Endothelial cell of umbilical vein (primary cell): Measurements from ENCODE around the gene CDCP2.

ENCODE experiments used
- EZH2 ChIP-seq: IDR thresholded peaks from 2 replicates; pipeline ENCODE4 v1.6.1; 2012; ENCODE audit warnings: borderline replicate concordance, low read depth, mild to moderate bottlenecking, moderate library complexity, low read length, inconsistent platforms; ENCODE audit not compliant: severe bottlenecking
- FOS ChIP-seq: IDR thresholded peaks from 2 replicates; pipeline ENCODE4 v1.6.1; 2011; ENCODE audit warnings: mild to moderate bottlenecking, low read length, moderate library complexity, borderline replicate concordance; ENCODE audit not compliant: insufficient read depth
- GATA2 ChIP-seq: IDR thresholded peaks from 2 replicates; pipeline ENCODE4 v1.7.0; 2011; ENCODE audit warnings: low read depth, mild to moderate bottlenecking, moderate library complexity, mixed read lengths, low read length; ENCODE audit not compliant: insufficient read length, insufficient read depth
- JUN ChIP-seq: IDR thresholded peaks from 2 replicates; pipeline ENCODE4 v1.6.1; 2011; ENCODE audit warnings: borderline replicate concordance, low read depth; ENCODE audit not compliant: insufficient read length, insufficient read depth
- MYC ChIP-seq: IDR thresholded peaks from one replicate; pipeline ENCODE4 v1.6.1; 2011; ENCODE audit warnings: mild to moderate bottlenecking, low read depth, low read length
- POLR2A ChIP-seq: IDR thresholded peaks from 2 replicates; pipeline ENCODE4 v1.6.1; 2012; ENCODE audit warnings: low read depth, mild to moderate bottlenecking, control low read depth, low read length
- POLR2AphosphoS5 ChIP-seq: IDR thresholded peaks from 2 replicates; pipeline ENCODE4 v1.6.1; 2012; ENCODE audit warnings: low read depth, mild to moderate bottlenecking, control low read depth, low read length, moderate library complexity; ENCODE audit not compliant: insufficient read depth
- TF ChIP-seq, protein P1 (sequence below), 2 donors: IDR thresholded peaks; 1 replicate in 1 of 2; 2 replicates in 1 of 2; pipeline ENCODE4 v1.5.1; 2011; ENCODE audit warnings: low read length in 2 of 2, mild to moderate bottlenecking in 2 of 2, moderate library complexity in 2 of 2, control low read depth in 1 of 2, inconsistent platforms in 1 of 2, low read depth in 1 of 2; ENCODE audit not compliant: insufficient read depth in 1 of 2; ENCODE audit errors: extremely low read depth in 1 of 2
- TF ChIP-seq, protein P2 (sequence below): IDR thresholded peaks from 2 replicates; pipeline ENCODE4 v1.6.1; 2011; ENCODE audit not compliant: insufficient read depth, insufficient read length

DNA sequence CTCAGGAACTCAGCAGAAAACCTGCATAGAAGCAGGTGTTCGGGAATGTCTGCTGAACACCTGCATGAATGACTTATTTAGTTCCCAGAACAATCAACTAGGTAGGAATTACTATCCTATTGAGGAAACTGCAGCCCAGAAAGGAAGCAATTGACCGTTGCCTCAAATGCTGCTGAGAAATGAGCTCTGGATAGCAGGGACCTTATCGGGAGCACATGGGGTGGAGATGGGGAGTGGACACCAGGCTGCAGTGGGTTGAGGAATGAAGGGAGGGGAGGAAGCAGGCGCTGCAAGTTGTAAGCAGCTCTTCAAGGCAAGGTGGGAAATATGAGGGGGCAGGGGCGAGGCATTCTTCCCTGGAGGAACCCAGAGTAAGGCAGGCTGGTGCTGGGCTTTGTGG lies 10.8 kb upstream of the CDCP2 start:
- no peak for TF ChIP-seq POLR2AphosphoS5
- no peak for TF ChIP-seq POLR2A
- TF ChIP-seq, protein P1, sequence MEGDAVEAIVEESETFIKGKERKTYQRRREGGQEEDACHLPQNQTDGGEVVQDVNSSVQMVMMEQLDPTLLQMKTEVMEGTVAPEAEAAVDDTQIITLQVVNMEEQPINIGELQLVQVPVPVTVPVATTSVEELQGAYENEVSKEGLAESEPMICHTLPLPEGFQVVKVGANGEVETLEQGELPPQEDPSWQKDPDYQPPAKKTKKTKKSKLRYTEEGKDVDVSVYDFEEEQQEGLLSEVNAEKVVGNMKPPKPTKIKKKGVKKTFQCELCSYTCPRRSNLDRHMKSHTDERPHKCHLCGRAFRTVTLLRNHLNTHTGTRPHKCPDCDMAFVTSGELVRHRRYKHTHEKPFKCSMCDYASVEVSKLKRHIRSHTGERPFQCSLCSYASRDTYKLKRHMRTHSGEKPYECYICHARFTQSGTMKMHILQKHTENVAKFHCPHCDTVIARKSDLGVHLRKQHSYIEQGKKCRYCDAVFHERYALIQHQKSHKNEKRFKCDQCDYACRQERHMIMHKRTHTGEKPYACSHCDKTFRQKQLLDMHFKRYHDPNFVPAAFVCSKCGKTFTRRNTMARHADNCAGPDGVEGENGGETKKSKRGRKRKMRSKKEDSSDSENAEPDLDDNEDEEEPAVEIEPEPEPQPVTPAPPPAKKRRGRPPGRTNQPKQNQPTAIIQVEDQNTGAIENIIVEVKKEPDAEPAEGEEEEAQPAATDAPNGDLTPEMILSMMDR (IDR thresholded peaks at IDR 0.05; ENCODE audit: extremely low read depth in 1 of 2, insufficient read depth in 1 of 2, low read depth in 1 of 2, low read length in 2 of 2) = no peak
- TF ChIP-seq EZH2 = no peak
- no peak for TF ChIP-seq JUN
- TF ChIP-seq MYC = no peak
- no peak for TF ChIP-seq FOS
- TF ChIP-seq GATA2 = no peak
- TF ChIP-seq, protein P2, sequence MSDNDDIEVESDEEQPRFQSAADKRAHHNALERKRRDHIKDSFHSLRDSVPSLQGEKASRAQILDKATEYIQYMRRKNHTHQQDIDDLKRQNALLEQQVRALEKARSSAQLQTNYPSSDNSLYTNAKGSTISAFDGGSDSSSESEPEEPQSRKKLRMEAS = no peak
